ENCODE results near the gene RABGAP1L.
"Not testable (repeated sequence)": the region's sequence is repeated elsewhere in the genome, so short reads cannot be mapped to it uniquely, and the experiment has no call there.

The RABGAP1L gene

DNA sequence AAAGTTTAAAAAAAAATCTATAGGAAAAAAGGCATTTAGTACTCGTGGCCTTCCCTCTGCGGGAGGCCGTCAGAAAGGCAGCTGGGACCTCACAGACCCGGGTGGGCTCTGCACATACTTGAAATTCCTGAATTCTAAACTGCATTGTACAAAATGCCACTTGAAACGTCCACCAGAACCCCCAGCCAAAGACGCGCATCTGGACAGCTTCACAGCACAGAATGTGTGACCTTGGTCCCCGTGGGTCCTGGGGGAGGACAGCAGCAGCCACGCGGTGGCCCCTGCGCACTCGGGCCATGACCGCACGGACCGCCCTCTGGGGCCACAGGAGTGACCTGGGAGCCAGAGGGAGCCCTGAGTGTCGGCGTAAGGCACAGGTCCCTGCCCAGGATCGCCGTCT is 884.5 kb downstream of the RABGAP1L start:
- no peak overlapping the region for H3K4me3 ChIP-seq (ENCODE audit: low read depth, low read length)
- no peak for DNase-seq (ENCODE audit: low read depth, low spot score)
- POLR2A ChIA-PET, result no interaction called here
- CTCF ChIA-PET, result no interaction called here
- TF ChIP-seq, protein P1, sequence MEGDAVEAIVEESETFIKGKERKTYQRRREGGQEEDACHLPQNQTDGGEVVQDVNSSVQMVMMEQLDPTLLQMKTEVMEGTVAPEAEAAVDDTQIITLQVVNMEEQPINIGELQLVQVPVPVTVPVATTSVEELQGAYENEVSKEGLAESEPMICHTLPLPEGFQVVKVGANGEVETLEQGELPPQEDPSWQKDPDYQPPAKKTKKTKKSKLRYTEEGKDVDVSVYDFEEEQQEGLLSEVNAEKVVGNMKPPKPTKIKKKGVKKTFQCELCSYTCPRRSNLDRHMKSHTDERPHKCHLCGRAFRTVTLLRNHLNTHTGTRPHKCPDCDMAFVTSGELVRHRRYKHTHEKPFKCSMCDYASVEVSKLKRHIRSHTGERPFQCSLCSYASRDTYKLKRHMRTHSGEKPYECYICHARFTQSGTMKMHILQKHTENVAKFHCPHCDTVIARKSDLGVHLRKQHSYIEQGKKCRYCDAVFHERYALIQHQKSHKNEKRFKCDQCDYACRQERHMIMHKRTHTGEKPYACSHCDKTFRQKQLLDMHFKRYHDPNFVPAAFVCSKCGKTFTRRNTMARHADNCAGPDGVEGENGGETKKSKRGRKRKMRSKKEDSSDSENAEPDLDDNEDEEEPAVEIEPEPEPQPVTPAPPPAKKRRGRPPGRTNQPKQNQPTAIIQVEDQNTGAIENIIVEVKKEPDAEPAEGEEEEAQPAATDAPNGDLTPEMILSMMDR (IDR thresholded peaks at IDR 0.05; ENCODE audit: insufficient read depth, low read length, missing control alignments), result no peak

DNA sequence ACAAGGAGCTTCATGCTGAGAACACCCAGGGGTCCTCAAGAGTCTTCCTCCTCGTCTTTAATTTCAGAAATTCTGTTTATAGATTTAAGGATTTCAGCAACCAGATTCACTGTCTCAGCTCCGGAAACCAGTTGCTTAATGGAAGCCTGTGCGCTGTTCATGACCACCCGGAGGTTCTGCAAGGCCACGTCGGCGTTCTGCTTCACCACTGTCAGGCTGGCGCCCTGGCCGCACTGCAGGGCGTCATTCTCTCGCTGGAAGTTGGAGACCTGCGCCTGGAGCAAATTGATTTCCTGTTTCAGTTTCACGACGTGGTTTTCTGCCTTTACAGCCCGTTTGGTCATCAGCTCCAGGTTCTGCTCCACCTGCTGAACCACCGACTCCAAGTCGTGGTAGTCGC is 885.3 kb downstream of the RABGAP1L start:
- CTCF ChIA-PET; DNase-seq (ENCODE audit: low read depth, low spot score); POLR2A ChIA-PET; H3K4me3 ChIP-seq (ENCODE audit: low read depth, low read length): not testable (repeated sequence)
